GM12801 (cell line): Measurements from ENCODE around the gene TMEM213.

ENCODE experiments used
- TF ChIP-seq, protein P1 (sequence below): IDR thresholded peaks from one replicate; pipeline ENCODE4 v1.5.1; 2011; ENCODE audit warnings: control low read depth; ENCODE audit not compliant: insufficient read length; ENCODE audit errors: extremely low read depth

Gene TMEM213

GRCh38 chr7:138799336-138800000 is 1.7 kb downstream of the TMEM213 start:
- TF ChIP-seq, protein P1, sequence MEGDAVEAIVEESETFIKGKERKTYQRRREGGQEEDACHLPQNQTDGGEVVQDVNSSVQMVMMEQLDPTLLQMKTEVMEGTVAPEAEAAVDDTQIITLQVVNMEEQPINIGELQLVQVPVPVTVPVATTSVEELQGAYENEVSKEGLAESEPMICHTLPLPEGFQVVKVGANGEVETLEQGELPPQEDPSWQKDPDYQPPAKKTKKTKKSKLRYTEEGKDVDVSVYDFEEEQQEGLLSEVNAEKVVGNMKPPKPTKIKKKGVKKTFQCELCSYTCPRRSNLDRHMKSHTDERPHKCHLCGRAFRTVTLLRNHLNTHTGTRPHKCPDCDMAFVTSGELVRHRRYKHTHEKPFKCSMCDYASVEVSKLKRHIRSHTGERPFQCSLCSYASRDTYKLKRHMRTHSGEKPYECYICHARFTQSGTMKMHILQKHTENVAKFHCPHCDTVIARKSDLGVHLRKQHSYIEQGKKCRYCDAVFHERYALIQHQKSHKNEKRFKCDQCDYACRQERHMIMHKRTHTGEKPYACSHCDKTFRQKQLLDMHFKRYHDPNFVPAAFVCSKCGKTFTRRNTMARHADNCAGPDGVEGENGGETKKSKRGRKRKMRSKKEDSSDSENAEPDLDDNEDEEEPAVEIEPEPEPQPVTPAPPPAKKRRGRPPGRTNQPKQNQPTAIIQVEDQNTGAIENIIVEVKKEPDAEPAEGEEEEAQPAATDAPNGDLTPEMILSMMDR, result no peak

DNA sequence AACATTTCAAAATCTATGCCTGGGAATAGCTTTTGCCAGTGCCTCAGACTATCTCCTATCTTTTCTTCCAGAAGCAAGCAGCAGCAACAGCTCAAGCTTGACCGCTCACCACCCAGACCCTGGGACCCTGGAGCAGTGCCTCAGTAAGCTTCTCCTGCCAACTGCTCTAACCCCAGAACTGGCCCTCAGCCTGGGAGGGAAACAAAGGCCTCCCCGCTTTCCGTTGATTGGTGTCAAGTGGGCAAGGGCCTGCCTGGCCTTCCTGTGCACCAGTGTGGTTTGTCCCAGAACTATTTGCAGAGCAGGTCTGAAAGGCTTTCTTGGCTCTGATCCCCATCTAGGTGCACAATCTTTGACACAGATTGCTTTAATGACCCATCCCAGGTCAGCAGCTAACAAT is 3.5 kb downstream of the TMEM213 start:
- TF ChIP-seq, protein P1, result no peak

- TF ChIP-seq, protein P1, result no peak
These were observed 4.9 kb downstream of the TMEM213 start for GRCh38 chr7:138802706-138803105.

DNA sequence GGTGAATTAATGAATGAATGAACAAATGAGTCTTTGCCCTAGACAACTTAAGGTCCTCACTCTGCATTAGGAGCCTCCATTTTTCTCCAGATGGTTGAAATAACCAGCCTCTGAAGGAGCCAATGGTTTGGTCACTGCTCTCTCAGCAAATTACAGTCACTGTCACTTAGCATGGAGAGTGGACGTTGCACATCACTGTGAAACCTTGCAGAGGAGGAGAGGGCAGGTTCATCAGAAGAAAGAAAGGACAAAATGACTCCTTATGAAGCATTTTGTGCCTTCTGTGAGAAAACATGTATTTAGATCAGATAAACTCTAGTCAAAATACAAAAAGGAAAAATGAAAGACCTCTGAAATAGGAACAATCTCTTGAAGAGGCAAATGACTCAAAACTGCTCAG is 6.8 kb downstream of the TMEM213 start:
- TF ChIP-seq, protein P1, result no peak

DNA sequence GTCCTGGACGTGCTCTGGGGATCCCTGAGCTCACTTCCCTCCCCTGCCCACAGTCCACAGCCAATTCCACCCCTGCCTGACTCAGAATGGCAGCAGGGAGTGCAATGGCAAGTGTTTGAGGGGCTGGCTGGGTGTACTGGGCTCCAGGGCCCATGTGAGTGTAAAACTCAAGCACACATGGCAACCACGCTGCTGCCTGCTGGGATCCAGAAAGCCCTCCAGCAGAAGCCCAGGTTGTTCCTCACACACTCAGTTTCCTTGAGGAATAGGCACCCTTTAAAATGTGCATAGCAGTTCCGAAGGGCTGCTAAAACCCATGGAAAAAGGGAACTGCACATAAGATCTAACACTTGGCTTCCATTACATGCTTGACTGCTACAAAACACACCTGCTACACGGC is 11.6 kb downstream of the TMEM213 start:
- TF ChIP-seq, protein P1, result no peak

DNA sequence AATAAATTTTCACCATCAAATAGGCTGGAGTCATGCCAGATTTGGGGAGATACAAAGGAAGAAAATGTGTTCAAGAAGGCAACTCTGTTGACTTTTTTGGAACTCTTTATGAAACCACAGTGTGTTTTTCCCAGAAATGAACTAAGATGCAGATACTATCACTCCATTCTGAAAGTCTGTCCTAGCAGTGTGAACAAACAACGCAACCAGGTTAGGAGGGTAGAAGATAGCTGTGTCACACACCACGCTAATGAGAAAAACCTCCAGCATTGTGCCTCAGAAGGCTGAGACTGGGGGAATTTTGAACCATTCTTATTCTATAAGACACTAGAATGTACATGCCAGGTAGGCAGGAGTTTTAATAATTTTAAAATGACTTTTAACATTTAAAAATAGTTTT is 16.2 kb downstream of the TMEM213 start:
- TF ChIP-seq, protein P1, result no peak

DNA sequence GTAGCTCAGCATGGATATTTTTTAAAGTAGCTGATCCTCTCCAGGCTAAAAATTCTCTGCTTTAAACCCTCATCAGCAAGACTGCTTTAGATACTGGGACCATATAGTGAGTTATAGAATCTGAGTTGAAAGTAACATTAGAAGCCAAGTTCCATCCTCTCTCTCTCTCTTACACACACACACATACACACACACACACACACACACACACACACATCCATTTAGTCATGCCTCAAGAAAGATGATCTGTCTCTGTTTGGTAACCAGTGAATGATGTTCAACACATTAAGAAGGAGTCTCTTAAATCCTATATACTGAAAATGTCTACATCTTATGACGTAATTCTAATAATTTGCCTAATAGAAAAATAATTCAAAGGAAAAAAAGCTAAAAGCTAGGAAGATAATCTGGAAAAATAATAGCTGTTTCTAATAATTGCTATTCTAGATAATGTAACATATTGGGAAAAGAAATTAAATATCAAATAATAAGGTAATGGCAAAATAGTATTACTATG is 17.1 kb downstream of the TMEM213 start:
- TF ChIP-seq, protein P1, result no peak
